ENCODE measurements around the gene FFAR4. TPM values are rescaled to one million over a fixed set of nuclear protein-coding genes. Genes with fewer than 3 reads are reported as not detected.

FFAR4 gene
- total and polyA plus RNA-seq, 2 of the 8 experiments (the other 6 are each of a cell fraction or from before 2014, with no cell fraction given): not detected

GRCh38 chr10:93630625-93631557, 64.4 kb downstream of the FFAR4 start (continued):
- TF ChIP-seq SP2 (IDR thresholded peaks at IDR 0.05; ENCODE audit: low read length): no peak
- TF ChIP-seq MAX (IDR thresholded peaks at IDR 0.05): no peak
- TF ChIP-seq BCL11A (IDR thresholded peaks at IDR 0.05; ENCODE audit: low read depth in 2 of 2, low read length in 2 of 2): no peak

Other genes with a start within 250 kb of the FFAR4 start
- 2.3 and 3.2 TPM in 2 replicates for gene MYOF, start 84.3 kb upstream of the FFAR4 start, total RNA-seq (2021; fragmentation: NEBNext Ultra II Directional; extraction: Animal tissue kit (Norgen Biotek cat#: 25700))
- gene MYOF, start 84.3 kb upstream of the FFAR4 start, polyA plus RNA-seq (2011; rRNA removed): 0.94 and 0.98 TPM in 2 replicates
- 18.9 and 19.6 TPM in 2 replicates for gene CEP55, start 70.1 kb upstream of the FFAR4 start, total RNA-seq (2021; fragmentation: NEBNext Ultra II Directional; extraction: Animal tissue kit (Norgen Biotek cat#: 25700))
- gene CEP55, start 70.1 kb upstream of the FFAR4 start, polyA plus RNA-seq (2011; rRNA removed): 3.5 and 7.0 TPM in 2 replicates
- gene RBP4, start 34.6 kb downstream of the FFAR4 start, total RNA-seq (2021; fragmentation: NEBNext Ultra II Directional; extraction: Animal tissue kit (Norgen Biotek cat#: 25700)): 0.31 and 0.97 TPM in 2 replicates
- 0.42 and 0.55 TPM in 2 replicates for gene RBP4, start 34.6 kb downstream of the FFAR4 start, polyA plus RNA-seq (2011; rRNA removed)
- gene PDE6C, start 45.9 kb downstream of the FFAR4 start, total RNA-seq (2021; fragmentation: NEBNext Ultra II Directional; extraction: Animal tissue kit (Norgen Biotek cat#: 25700)): not detected in 2 replicates
- not detected in 2 replicates for gene PDE6C, start 45.9 kb downstream of the FFAR4 start, polyA plus RNA-seq (2011; rRNA removed)
- 11.9 and 13.5 TPM in 2 replicates for gene FRA10AC1, start 135.9 kb downstream of the FFAR4 start, total RNA-seq (2021; fragmentation: NEBNext Ultra II Directional; extraction: Animal tissue kit (Norgen Biotek cat#: 25700))
- gene FRA10AC1, start 135.9 kb downstream of the FFAR4 start, polyA plus RNA-seq (2011; rRNA removed): 2.7 and 4.4 TPM in 2 replicates
- gene LGI1, start 191.3 kb downstream of the FFAR4 start, total RNA-seq (2021; fragmentation: NEBNext Ultra II Directional; extraction: Animal tissue kit (Norgen Biotek cat#: 25700)): not detected in 2 replicates
- 0.15 and 0.28 TPM in 2 replicates for gene LGI1, start 191.3 kb downstream of the FFAR4 start, polyA plus RNA-seq (2011; rRNA removed)

Data from H1 (cell line).